Endodermal cell (in vitro differentiated cells): ENCODE measurements around the gene MLANA. TPM values are rescaled to one million over a fixed set of nuclear protein-coding genes. Genes with fewer than 3 reads are reported as not detected.

Source experiments
- DNase-seq: peaks from one replicate; pipeline ENCODE4 v3.0.0-alpha.2; 2017
- H3K27ac ChIP-seq: 2 replicates; pipeline ENCODE4 v1.5.1; 2013; ENCODE audit warnings: mild to moderate bottlenecking, low read depth, low read length, moderate library complexity
- H3K27me3 ChIP-seq: 2 replicates; pipeline ENCODE4 v1.6.1; 2013; ENCODE audit warnings: mild to moderate bottlenecking, low read length, moderate library complexity; ENCODE audit not compliant: insufficient read depth, control insufficient read depth, poor library complexity, severe bottlenecking
- H3K36me3 ChIP-seq: 2 replicates; pipeline ENCODE4 v1.7.0; 2013; ENCODE audit warnings: mild to moderate bottlenecking, low read length, moderate library complexity; ENCODE audit not compliant: control insufficient read depth, insufficient read depth
- H3K4me1 ChIP-seq: one replicate; pipeline ENCODE4 v1.7.0; 2013; ENCODE audit warnings: low read length; ENCODE audit not compliant: control insufficient read depth, insufficient read depth
- H3K4me3 ChIP-seq: 2 replicates; pipeline ENCODE4 v1.5.1; 2013; ENCODE audit warnings: mild to moderate bottlenecking, low read length, moderate library complexity
- H3K9ac ChIP-seq: 2 replicates; pipeline ENCODE4 v1.6.1; 2013; ENCODE audit warnings: mild to moderate bottlenecking, low read length, moderate library complexity; ENCODE audit not compliant: poor library complexity, severe bottlenecking; ENCODE audit errors: extremely low read depth
- H3K9me3 ChIP-seq: 2 replicates; pipeline ENCODE4 v1.6.1; 2013; ENCODE audit warnings: mild to moderate bottlenecking, low read length, moderate library complexity; ENCODE audit not compliant: control insufficient read depth
- H3K27ac Mint-ChIP-seq: 2 replicates; pipeline ENCODE4 v1.8.0; 2020; ENCODE audit warnings: mixed read lengths
- H3K27me3 Mint-ChIP-seq: 2 replicates; pipeline ENCODE4 v1.8.0; 2021; ENCODE audit warnings: mild to moderate bottlenecking, mixed read lengths; ENCODE audit not compliant: insufficient read depth
- H3K36me3 Mint-ChIP-seq: 2 replicates; pipeline ENCODE4 v1.8.0; 2020; ENCODE audit warnings: low read depth, mixed read lengths
- H3K4me1 Mint-ChIP-seq: 2 replicates; pipeline ENCODE4 v1.8.0; 2020; ENCODE audit warnings: mixed read lengths
- H3K4me3 Mint-ChIP-seq: 2 replicates; pipeline ENCODE4 v1.8.0; 2020; ENCODE audit warnings: mild to moderate bottlenecking, moderate library complexity, mixed read lengths
- H3K9me3 Mint-ChIP-seq: 2 replicates; pipeline ENCODE4 v1.8.0; 2020; ENCODE audit warnings: mild to moderate bottlenecking, mixed read lengths
- WGBS, 2 experiments: methylation state at CpG; one replicate each; pipeline versions ENCODE4 v1.1.5 to v1.1.7; 2013; ENCODE audit warnings: missing lambda C conversion rate in 2 of 2, mixed read lengths in 1 of 2; ENCODE audit not compliant: insufficient coverage in 1 of 2, insufficient read length in 1 of 2; 5-methylcytosine and 5-hydroxymethylcytosine counted together
- total RNA-seq, 2 donors: library from RNA; stranded (reverse); fragmentation: NEBNext Ultra II Directional in 1 of 2; extraction: Animal tissue kit (Norgen Biotek cat#: 25700) in 1 of 2; gene quantifications; 2 replicates in 1 of 2; 3 replicates in 1 of 2; pipeline ENCODE4 v1.2.1, GENCODE V29; 2021
- TF ChIP-seq, protein P1 (sequence below): fragments of 200-600 bp; sonication (generic); conservative IDR thresholded peaks from 2 replicates; pipeline ENCODE4 v1.5.0; 2021; ENCODE audit warnings: antibody characterized with exemption, mild to moderate bottlenecking

The MLANA gene
- total RNA-seq, 2 donors from 2014 or later, result not detected

GRCh38 chr9:5866685-5867084 is 24.0 kb upstream of the MLANA start:
- WGBS, 2 experiments, result 88 to 94% methylated on average over 3 of the region's 3 CpGs
- no peak overlapping the region for H3K4me3 Mint-ChIP-seq
- DNase-seq, result no peak

GRCh38 chr9:5868235-5868634 is 22.5 kb upstream of the MLANA start:
- H3K36me3 ChIP-seq, result no peaks in the 10 kb centered on the region
- no peaks in the 10 kb centered on the region for H3K27me3 ChIP-seq
- Mint-ChIP-seq H3K9me3 (no peaks in the 10 kb centered on the region), H3K4me1 (peaks cover 7% of the 10 kb centered on the region), H3K4me3 (no peak overlapping the region), H3K27me3 (peaks cover 4% of the 10 kb centered on the region), H3K27ac (no peak overlapping the region), H3K36me3 (no peaks in the 10 kb centered on the region)
- no peak overlapping the region for H3K4me3 ChIP-seq
- no peaks in the 10 kb centered on the region for H3K4me1 ChIP-seq
- WGBS, 2 experiments, result 78 to 85% methylated on average over 9 of the region's 9 CpGs
- H3K9ac ChIP-seq, result no peak overlapping the region
- no peak for DNase-seq
- TF ChIP-seq, protein P1, sequence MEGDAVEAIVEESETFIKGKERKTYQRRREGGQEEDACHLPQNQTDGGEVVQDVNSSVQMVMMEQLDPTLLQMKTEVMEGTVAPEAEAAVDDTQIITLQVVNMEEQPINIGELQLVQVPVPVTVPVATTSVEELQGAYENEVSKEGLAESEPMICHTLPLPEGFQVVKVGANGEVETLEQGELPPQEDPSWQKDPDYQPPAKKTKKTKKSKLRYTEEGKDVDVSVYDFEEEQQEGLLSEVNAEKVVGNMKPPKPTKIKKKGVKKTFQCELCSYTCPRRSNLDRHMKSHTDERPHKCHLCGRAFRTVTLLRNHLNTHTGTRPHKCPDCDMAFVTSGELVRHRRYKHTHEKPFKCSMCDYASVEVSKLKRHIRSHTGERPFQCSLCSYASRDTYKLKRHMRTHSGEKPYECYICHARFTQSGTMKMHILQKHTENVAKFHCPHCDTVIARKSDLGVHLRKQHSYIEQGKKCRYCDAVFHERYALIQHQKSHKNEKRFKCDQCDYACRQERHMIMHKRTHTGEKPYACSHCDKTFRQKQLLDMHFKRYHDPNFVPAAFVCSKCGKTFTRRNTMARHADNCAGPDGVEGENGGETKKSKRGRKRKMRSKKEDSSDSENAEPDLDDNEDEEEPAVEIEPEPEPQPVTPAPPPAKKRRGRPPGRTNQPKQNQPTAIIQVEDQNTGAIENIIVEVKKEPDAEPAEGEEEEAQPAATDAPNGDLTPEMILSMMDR, result no peak
- H3K9me3 ChIP-seq, result no peaks in the 10 kb centered on the region
- no peak overlapping the region for H3K27ac ChIP-seq

More at GRCh38 chr9:5866685-5867084, 24.0 kb upstream of the MLANA start:
- H3K9ac ChIP-seq, result no peak overlapping the region
- no peak overlapping the region for H3K4me3 ChIP-seq
- no peaks in the 10 kb centered on the region for H3K36me3 Mint-ChIP-seq
- H3K36me3 ChIP-seq, result no peaks in the 10 kb centered on the region
- H3K27me3 ChIP-seq, result no peaks in the 10 kb centered on the region
- H3K4me1 Mint-ChIP-seq, result peaks cover 4% of the 10 kb centered on the region
- peaks cover 4% of the 10 kb centered on the region for H3K27me3 Mint-ChIP-seq
- H3K4me1 ChIP-seq, result no peaks in the 10 kb centered on the region
- TF ChIP-seq, protein P1, result no peak
- H3K27ac Mint-ChIP-seq, result no peak overlapping the region
- H3K9me3 Mint-ChIP-seq, result no peaks in the 10 kb centered on the region
- H3K27ac ChIP-seq, result no peak overlapping the region
- H3K9me3 ChIP-seq, result no peaks in the 10 kb centered on the region

- DNase-seq, result peak; percentile 89
- TF ChIP-seq, protein P1, result peak; percentile 86
- no peaks in the 10 kb centered on the region for H3K9me3 Mint-ChIP-seq
These were observed 21.2 kb upstream of the MLANA start for GRCh38 chr9:5869315-5870019.

More at GRCh38 chr9:5869315-5870019, 21.2 kb upstream of the MLANA start:
- H3K9ac ChIP-seq, result no peak overlapping the region
- H3K27me3 ChIP-seq, result no peaks in the 10 kb centered on the region
- H3K36me3 Mint-ChIP-seq, result no peaks in the 10 kb centered on the region
- H3K36me3 ChIP-seq, result no peaks in the 10 kb centered on the region
- H3K4me1 Mint-ChIP-seq, result peaks cover 3% of the 10 kb centered on the region
- no peak overlapping the region for H3K4me3 ChIP-seq
- no peaks in the 10 kb centered on the region for H3K9me3 ChIP-seq
- 40 to 79% methylated on average over 1 to 3 of the region's 3 CpGs for WGBS, 2 experiments
- H3K4me3 Mint-ChIP-seq, result no peak overlapping the region
- no peaks in the 10 kb centered on the region for H3K4me1 ChIP-seq
- H3K27ac Mint-ChIP-seq, result no peak overlapping the region
- H3K27ac ChIP-seq, result no peak overlapping the region
- peaks cover 4% of the 10 kb centered on the region for H3K27me3 Mint-ChIP-seq
